SK-N-SH (cell line): ENCODE data around the gene CELSR1. TPM values are rescaled to one million over a fixed set of nuclear protein-coding genes. Genes with fewer than 3 reads are reported as not detected.

Experiments
- CTCF ChIA-PET: fragments of 300-600, 350-600 bp; formaldehyde crosslinking; extraction: SDS; loops from one replicate; lab custom pipeline; 2021; lab: Yijun Ruan, JAX
- POLR2A ChIA-PET: fragments of 350-600 bp; sonication (Branson Sonifier 250); formaldehyde crosslinking; extraction: SDS; loops from one replicate; lab custom pipeline; 2020; ENCODE audit warnings: antibody characterized with exemption, inconsistent platforms; lab: Yijun Ruan, JAX
- DNase-seq: peaks from one replicate; pipeline ENCODE4 v3.0.0; 2012
- H2AFZ ChIP-seq: fragments of 200-600 bp; sonication (generic); 2 replicates; pipeline ENCODE4 v1.8.1; 2016; ENCODE audit warnings: antibody characterized with exemption, mild to moderate bottlenecking, low read depth
- H3F3A ChIP-seq: fragments of 200-600 bp; sonication (generic); replicated peaks from 2 replicates; pipeline ENCODE3; 2016; ENCODE audit warnings: antibody characterized with exemption, mild to moderate bottlenecking; ENCODE audit not compliant: insufficient read depth
- H3K27ac ChIP-seq, 2 experiments: fragments of 200-500 bp in 1 of 2; fragments of 200-600 bp in 1 of 2; sonication (Bioruptor generic) in 1 of 2; sonication (generic), shearing (Covaris generic) in 1 of 2; 2 replicates each; pipeline versions ENCODE4 v1.5.1 to v1.6.1; 2014 to 2016; ENCODE audit warnings: low read depth in 2 of 2, inconsistent platforms in 1 of 2, low read length in 1 of 2, mild to moderate bottlenecking in 1 of 2, mixed read lengths in 1 of 2
- H3K27me3 ChIP-seq: fragments of 200-600 bp; sonication (generic), shearing (Covaris generic); 2 replicates; pipeline ENCODE4 v1.6.1; 2016; ENCODE audit warnings: mixed run types; ENCODE audit not compliant: insufficient read depth
- H3K36me3 ChIP-seq, 2 experiments: fragments of 200-500 bp in 1 of 2; fragments of 200-600 bp in 1 of 2; sonication (Bioruptor generic) in 1 of 2; sonication (generic) in 1 of 2; replicated peaks in 1 of 2; 2 replicates each; pipeline versions ENCODE3 to v1.5.1; 2014 to 2016; ENCODE audit warnings: low read length in 1 of 2, mild to moderate bottlenecking in 1 of 2; ENCODE audit not compliant: insufficient read depth in 2 of 2, control insufficient read depth in 1 of 2
- H3K4me1 ChIP-seq, 2 experiments: fragments of 200-500 bp in 1 of 2; fragments of 200-600 bp in 1 of 2; sonication (Bioruptor generic) in 1 of 2; sonication (generic), shearing (Covaris generic) in 1 of 2; 2 replicates each; pipeline versions ENCODE4 v1.5.1 to v1.6.1; 2014 to 2016; ENCODE audit warnings: low read depth in 1 of 2, low read length in 1 of 2, mixed run types in 1 of 2; ENCODE audit not compliant: insufficient read depth in 2 of 2, control insufficient read depth in 1 of 2
- H3K4me2 ChIP-seq: fragments of 200-600 bp; sonication (generic), shearing (Covaris generic); 2 replicates; pipeline ENCODE4 v1.6.1; 2017; ENCODE audit warnings: mixed run types
- H3K4me3 ChIP-seq, 2 experiments: fragments of 200-500 bp in 1 of 2; fragments of 200-600 bp in 1 of 2; sonication (Bioruptor generic) in 1 of 2; sonication (generic), shearing (Covaris generic) in 1 of 2; 2 replicates each; pipeline versions ENCODE4 v1.5.1 to v1.8.1; 2014 to 2016; ENCODE audit warnings: low read depth in 2 of 2, inconsistent platforms in 1 of 2, low read length in 1 of 2, mild to moderate bottlenecking in 1 of 2, mixed read lengths in 1 of 2, moderate library complexity in 1 of 2
- H3K79me2 ChIP-seq: fragments of 200-600 bp; sonication (generic); 2 replicates; pipeline ENCODE4 v1.8.1; 2017; ENCODE audit warnings: mild to moderate bottlenecking; ENCODE audit not compliant: insufficient read depth
- H3K9ac ChIP-seq: fragments of 200-600 bp; sonication (generic); 2 replicates; pipeline ENCODE4 v1.6.1; 2017; ENCODE audit warnings: mixed run types
- H3K9me2 ChIP-seq: fragments of 200-600 bp; sonication (generic); 2 replicates; pipeline ENCODE4 v1.6.1; 2017; ENCODE audit warnings: mixed run types
- H3K9me3 ChIP-seq: fragments of 200-600 bp; sonication (generic); 2 replicates; pipeline ENCODE4 v1.6.1; 2017; ENCODE audit warnings: mixed run types, mild to moderate bottlenecking, moderate library complexity
- H4K20me1 ChIP-seq: fragments of 200-600 bp; sonication (generic); 2 replicates; pipeline ENCODE4 v1.6.1; 2017; ENCODE audit warnings: mild to moderate bottlenecking, mixed run types; ENCODE audit not compliant: insufficient read depth
- CHD2 ChIP-seq: fragments of 150-350 bp; IDR thresholded peaks from 2 replicates; pipeline ENCODE4 v1.6.1; 2018; ENCODE audit warnings: low read length; ENCODE audit not compliant: partially characterized antibody
- EP300 ChIP-seq, 2 experiments: IDR thresholded peaks; 2 replicates each; pipeline versions ENCODE4 v1.4.0 to v1.6.1; 2012; ENCODE audit warnings: borderline replicate concordance in 1 of 2, low read depth in 1 of 2, low read length in 1 of 2
- FOSL2 ChIP-seq: IDR thresholded peaks from 2 replicates; pipeline ENCODE4 v1.4.0; 2012; ENCODE audit warnings: low read depth, mild to moderate bottlenecking, moderate library complexity, borderline replicate concordance
- GABPA ChIP-seq: IDR thresholded peaks from 2 replicates; pipeline ENCODE4 v1.4.0; 2012; ENCODE audit warnings: low read depth, mild to moderate bottlenecking
- JUND ChIP-seq: IDR thresholded peaks from 2 replicates; pipeline ENCODE4 v1.4.0; 2012
- MEF2A ChIP-seq: IDR thresholded peaks from 2 replicates; pipeline ENCODE4 v1.4.0; 2012; ENCODE audit warnings: low read depth, borderline replicate concordance
- MXI1 ChIP-seq: IDR thresholded peaks from 2 replicates; pipeline ENCODE4 v1.6.1; 2012; ENCODE audit warnings: mild to moderate bottlenecking, low read depth, low read length, improper control_type of control experiment
- REST ChIP-seq: IDR thresholded peaks from 2 replicates; pipeline ENCODE4 v1.6.1; 2012; ENCODE audit warnings: mild to moderate bottlenecking, low read depth, low read length, moderate library complexity
- RFX5 ChIP-seq: IDR thresholded peaks from 2 replicates; pipeline ENCODE4 v1.6.1; 2012; ENCODE audit warnings: mild to moderate bottlenecking, improper control_type of control experiment, low read length
- RXRA ChIP-seq: IDR thresholded peaks from 2 replicates; pipeline ENCODE4 v1.4.0; 2012; ENCODE audit warnings: low read depth, mild to moderate bottlenecking, borderline replicate concordance
- SIN3A ChIP-seq: IDR thresholded peaks from 2 replicates; pipeline ENCODE4 v1.6.1; 2012; ENCODE audit warnings: low read depth, mild to moderate bottlenecking, low read length, moderate library complexity, borderline replicate concordance
- TAF1 ChIP-seq: IDR thresholded peaks from 2 replicates; pipeline ENCODE4 v1.6.1; 2012; ENCODE audit warnings: low read depth, mild to moderate bottlenecking, low read length, moderate library complexity, borderline replicate concordance
- TCF12 ChIP-seq: IDR thresholded peaks from 2 replicates; pipeline ENCODE4 v1.4.0; 2012
- TEAD4 ChIP-seq: IDR thresholded peaks from 2 replicates; pipeline ENCODE4 v1.4.0; 2012; ENCODE audit warnings: mild to moderate bottlenecking, borderline replicate concordance; ENCODE audit not compliant: insufficient read depth
- USF1 ChIP-seq: IDR thresholded peaks from 2 replicates; pipeline ENCODE4 v1.4.0; 2012; ENCODE audit warnings: low read depth, borderline replicate concordance
- ZBTB33 ChIP-seq: IDR thresholded peaks from 2 replicates; pipeline ENCODE4 v1.4.0; 2012; ENCODE audit warnings: low read depth, borderline replicate concordance
- WGBS: methylation state at CpG from one replicate; pipeline ENCODE4 v1.1.6; 2017; ENCODE audit warnings: low lambda C conversion rate; 5-methylcytosine and 5-hydroxymethylcytosine counted together
- polyA plus RNA-seq, 3 experiments: library from polyadenylated mRNA; depleted of rRNA; stranded (reverse); fragments of >200 nt; gene quantifications; 2 replicates each; pipeline ENCODE4 v1.2.3, GENCODE V29; 2012

CELSR1 gene
- polyA plus RNA-seq, 1 of the 3 experiments (the other 2 are of a cell fraction) = 5.0 TPM

- H3K4me2 ChIP-seq = no peak overlapping the region
- H4K20me1 ChIP-seq = no peaks in the 10 kb centered on the region
- TF ChIP-seq RXRA (no peak), FOSL2 (no peak), CHD2 (no peak), TAF1 (no peak), GABPA (no peak), TEAD4 (no peak), MEF2A (no peak), TCF12 (no peak), MXI1 (no peak), ZBTB33 (no peak), EP300 (IDR thresholded peaks at IDR 0.05; ENCODE audit: borderline replicate concordance in 1 of 2, low read depth in 1 of 2, low read length in 1 of 2) (no peak), JUND (no peak), USF1 (no peak), SIN3A (no peak), REST (no peak), RFX5 (no peak)
- peaks cover 4% of the 10 kb centered on the region for H3F3A ChIP-seq
- H3K9me3 ChIP-seq = no peaks in the 10 kb centered on the region
- no peaks in the 10 kb centered on the region for H3K27me3 ChIP-seq
- peaks cover 0 to 38% of the 10 kb centered on the region in 2 experiments; a peak in 3 of 4 replicates for H3K4me1 ChIP-seq
- WGBS = 85% methylated on average over 15 of the region's 15 CpGs
- no peak overlapping the region for H3K27ac ChIP-seq
- no peak overlapping the region for H3K9ac ChIP-seq
- no peak for DNase-seq
- H2AFZ ChIP-seq = no peak overlapping the region
- peaks cover 4% of the 10 kb centered on the region for H3K79me2 ChIP-seq
- ChIA-PET POLR2A (no interaction called here), CTCF (interaction anchor here (2.5 to 2.7 kb wide), 2 partner anchors 11 kb away, joined by 10 to 17 read pairs; no protein-coding TSS in a partner anchor)
- H3K9me2 ChIP-seq = no peaks in the 10 kb centered on the region
- H3K4me3 ChIP-seq = no peak overlapping the region
- H3K36me3 ChIP-seq = no peaks in the 10 kb centered on the region
Measured at GRCh38 chr22:46574438-46574992, 37.1 kb upstream of the CELSR1 start.
